Measurements from ENCODE around the gene IQCE.

Gene IQCE

DNA sequence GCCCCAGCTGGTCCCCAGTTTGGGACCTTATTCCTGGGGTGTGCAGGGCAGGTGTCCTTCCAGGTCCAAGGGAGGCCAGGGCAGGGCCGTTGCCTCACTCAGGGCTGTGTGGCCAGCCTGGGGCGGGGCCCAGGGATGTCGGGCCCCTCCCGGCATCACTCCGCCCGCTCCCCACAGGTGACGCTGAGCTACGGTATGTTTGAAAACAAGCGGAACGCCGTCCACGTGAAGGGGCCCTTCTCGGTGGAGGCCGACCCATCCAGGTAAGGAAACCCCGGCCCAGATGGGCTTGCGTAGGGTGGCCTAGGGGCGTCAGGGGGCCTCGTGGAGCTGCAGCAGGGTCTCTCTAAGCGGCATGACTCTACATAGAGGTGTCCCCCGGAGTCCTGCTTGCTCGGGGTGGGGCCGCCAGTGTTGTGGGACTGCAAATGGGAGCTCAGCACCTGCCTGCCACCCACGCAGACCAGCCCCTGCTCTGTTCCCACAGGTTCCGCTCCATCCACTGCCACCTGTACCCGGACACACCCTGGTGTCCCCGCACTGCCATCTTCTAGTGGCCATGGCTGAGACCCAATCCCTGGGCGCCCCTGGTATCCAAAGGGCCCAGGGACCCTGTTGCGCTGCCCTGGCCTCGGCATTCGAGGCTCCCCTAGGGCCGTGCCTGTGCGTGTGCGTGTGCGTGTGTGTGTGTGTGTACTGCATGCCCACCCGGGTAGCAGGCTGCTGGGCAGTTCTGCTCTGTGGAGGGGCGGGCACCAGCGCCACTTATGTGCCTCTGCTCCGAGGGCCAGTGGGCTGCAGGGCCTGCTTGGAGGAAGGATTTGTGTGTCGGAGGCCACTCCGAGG is 31.9 kb upstream of the IQCE start:
- Histone ChIP-seq H3K36me3 (peaks cover 50% of the 10 kb centered on the region), H3K27me3 (ENCODE audit: insufficient read depth, low read depth, severe bottlenecking) (no peaks in the 10 kb centered on the region), H3K4me3 (ENCODE audit: low read depth, low read length) (no peak overlapping the region), H3K9me3 (ENCODE audit: severe bottlenecking) (no peaks in the 10 kb centered on the region), H3K27ac (peak overlapping the region; percentile 19)
- TF ChIP-seq, protein P1, sequence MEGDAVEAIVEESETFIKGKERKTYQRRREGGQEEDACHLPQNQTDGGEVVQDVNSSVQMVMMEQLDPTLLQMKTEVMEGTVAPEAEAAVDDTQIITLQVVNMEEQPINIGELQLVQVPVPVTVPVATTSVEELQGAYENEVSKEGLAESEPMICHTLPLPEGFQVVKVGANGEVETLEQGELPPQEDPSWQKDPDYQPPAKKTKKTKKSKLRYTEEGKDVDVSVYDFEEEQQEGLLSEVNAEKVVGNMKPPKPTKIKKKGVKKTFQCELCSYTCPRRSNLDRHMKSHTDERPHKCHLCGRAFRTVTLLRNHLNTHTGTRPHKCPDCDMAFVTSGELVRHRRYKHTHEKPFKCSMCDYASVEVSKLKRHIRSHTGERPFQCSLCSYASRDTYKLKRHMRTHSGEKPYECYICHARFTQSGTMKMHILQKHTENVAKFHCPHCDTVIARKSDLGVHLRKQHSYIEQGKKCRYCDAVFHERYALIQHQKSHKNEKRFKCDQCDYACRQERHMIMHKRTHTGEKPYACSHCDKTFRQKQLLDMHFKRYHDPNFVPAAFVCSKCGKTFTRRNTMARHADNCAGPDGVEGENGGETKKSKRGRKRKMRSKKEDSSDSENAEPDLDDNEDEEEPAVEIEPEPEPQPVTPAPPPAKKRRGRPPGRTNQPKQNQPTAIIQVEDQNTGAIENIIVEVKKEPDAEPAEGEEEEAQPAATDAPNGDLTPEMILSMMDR (IDR thresholded peaks at IDR 0.05; ENCODE audit: low read depth, low read length) = no peak
- DNase-seq = no peak

DNA sequence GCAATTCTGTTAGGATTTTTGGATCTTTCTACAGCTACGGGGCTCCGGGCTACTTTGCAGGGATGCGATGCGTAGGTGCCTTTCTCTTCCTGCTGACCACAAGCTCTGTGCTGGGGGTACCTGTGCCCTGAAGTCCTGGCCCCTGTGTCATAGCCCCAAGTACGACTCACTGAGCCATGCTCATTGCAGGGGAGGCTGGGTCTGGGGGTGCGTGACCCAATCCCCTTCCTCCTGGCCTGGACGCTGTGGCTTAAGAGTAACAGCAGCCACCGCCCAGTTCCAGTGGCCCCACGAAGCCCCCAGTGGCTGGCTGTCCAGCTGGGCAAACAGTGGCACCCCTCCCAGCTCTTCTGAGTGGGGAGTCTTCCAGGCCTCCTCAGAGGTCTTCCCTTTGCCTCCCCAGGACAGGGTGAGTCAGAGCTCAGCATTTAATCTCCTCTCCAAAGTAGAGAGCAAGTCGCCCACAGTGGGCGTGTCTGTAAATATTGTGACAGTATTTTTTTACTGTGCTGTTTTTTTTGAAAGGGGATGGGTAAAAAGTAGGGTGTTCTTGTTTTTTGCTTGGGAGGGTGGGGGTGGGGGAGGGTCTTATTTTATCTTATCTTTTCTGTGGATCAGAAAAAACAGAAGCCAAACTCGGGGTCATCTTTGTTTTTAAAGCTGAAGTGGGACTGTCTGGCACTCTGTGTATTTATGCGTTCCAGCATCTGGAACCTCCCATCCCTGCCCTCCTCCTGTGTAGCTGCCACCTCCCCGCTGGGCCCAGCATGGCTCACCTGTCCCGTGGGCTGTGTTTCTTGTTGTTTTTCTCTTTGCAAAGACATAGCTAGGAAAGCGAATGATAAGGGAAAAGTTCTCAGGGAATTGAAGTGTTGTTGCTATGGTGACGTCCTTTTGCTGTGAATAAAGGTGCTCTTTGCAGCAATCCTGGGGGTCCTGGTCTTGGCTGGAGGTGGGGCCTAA is 31.0 kb upstream of the IQCE start:
- Histone ChIP-seq H3K36me3 (peaks cover 47% of the 10 kb centered on the region), H3K27me3 (ENCODE audit: insufficient read depth, low read depth, severe bottlenecking) (no peaks in the 10 kb centered on the region), H3K9me3 (ENCODE audit: severe bottlenecking) (no peaks in the 10 kb centered on the region), H3K4me3 (ENCODE audit: low read depth, low read length) (no peak overlapping the region), H3K27ac (peak overlapping the region; percentile 19)
- no peak for DNase-seq
- TF ChIP-seq, protein P1 (IDR thresholded peaks at IDR 0.05; ENCODE audit: low read depth, low read length) = no peak

DNA sequence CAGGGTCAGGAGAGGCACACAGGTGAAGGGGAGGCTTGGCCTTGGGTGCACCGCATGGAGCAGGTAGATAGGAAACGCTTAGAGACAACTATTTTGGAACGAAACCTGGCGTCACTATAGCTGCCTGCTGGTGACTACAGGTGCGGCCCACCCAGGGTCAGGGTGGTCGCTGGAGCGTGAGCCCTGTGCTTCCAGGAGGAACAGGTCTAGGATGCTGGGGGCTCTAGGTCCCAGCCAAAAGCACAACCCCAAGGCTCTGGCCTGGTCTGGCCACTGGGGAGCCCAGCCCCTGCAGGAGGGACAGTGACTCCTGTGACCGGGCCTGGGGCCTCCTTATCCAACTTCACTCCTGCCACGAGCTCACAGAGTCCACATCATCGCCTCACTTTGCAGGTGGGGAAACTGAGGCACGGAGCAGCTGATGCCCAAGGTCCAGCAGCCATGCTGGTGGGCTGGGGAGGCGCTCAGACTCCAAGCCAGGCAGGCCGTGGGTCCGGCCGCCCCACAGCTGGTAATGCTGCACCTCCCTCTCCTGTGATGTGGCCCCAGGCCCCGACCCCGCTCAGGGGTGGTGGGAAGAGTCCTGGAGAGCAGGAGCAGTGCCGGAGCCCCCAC is 30.2 kb upstream of the IQCE start:
- DNase-seq = no peak
- no peak overlapping the region for H3K4me3 ChIP-seq (ENCODE audit: low read depth, low read length)
- H3K27ac ChIP-seq = no peak overlapping the region
- no peaks in the 10 kb centered on the region for H3K9me3 ChIP-seq (ENCODE audit: severe bottlenecking)
- no peaks in the 10 kb centered on the region for H3K27me3 ChIP-seq (ENCODE audit: insufficient read depth, low read depth, severe bottlenecking)
- TF ChIP-seq, protein P1 (IDR thresholded peaks at IDR 0.05; ENCODE audit: low read depth, low read length) = no peak
- H3K36me3 ChIP-seq = peaks cover 45% of the 10 kb centered on the region

DNA sequence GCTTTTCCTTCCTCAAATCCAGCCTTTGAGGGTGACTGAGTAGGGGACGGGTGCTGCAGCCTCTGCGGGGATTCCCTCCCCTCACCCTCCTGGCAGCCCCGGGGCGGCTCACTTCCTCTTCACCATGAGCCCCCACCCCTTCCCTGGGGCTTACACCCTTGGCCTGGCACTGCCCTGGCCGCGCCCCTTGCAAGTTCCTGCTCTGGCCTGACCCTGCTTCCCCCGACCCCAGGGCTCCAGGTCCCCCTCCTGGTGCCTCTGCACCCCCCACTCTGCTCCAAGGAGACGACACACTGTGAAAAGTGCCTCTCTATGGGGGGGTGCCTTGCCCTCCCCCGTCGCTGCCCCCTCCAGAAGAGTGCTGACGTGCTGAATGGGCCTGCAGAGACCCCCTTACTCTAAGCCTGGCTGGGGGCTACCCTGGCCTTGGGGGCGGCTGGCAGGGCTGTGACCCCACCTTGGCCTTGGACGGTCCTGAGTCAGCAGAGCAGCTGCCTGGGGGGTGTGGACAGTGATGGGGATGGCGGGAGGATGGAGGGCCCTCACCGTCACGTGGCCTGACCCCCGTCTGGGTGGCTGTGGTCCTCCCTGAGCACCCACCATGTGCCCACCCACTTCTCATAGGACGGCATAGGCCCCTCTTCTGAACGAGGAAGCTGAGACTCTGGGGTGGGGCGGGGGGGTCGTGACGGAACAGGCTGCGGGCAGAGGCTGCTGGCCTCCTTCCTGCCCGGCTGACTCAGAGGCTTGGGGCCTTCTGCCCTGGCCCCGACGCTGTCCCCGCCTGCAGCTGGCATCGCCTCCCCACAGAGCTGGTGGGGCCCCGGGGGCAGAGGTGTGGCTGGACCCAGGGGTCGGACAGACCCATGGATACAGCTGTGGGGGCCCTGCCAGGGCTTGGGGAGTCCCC is 29.4 kb upstream of the IQCE start:
- no peak for DNase-seq
- Histone ChIP-seq H3K36me3 (peaks cover 44% of the 10 kb centered on the region), H3K9me3 (ENCODE audit: severe bottlenecking) (no peaks in the 10 kb centered on the region), H3K27me3 (ENCODE audit: insufficient read depth, low read depth, severe bottlenecking) (no peaks in the 10 kb centered on the region), H3K27ac (no peak overlapping the region), H3K4me3 (ENCODE audit: low read depth, low read length) (no peak overlapping the region)
- TF ChIP-seq, protein P1 (IDR thresholded peaks at IDR 0.05; ENCODE audit: low read depth, low read length) = no peak
